Endothelial cell of umbilical vein (primary cell): ENCODE measurements around the gene ACP3. TPM values are rescaled to one million over a fixed set of nuclear protein-coding genes. Genes with fewer than 3 reads are reported as not detected.

Experiments
- BruUV-seq: library from RNA; stranded (reverse); fragments of 400-500 nt; replicated peaks from 2 replicates; lab custom pipeline; 2021; lab: Mats Ljungman, UMichigan
- CTCF ChIA-PET: fragments of 300-600, 350-600 bp; sonication (Branson Sonifier 250); formaldehyde crosslinking; loops from one replicate; lab custom pipeline; 2021; ENCODE audit warnings: antibody characterized with exemption, inconsistent platforms; lab: Charles Lee
- POLR2A ChIA-PET: fragments of 300-600, 350-600 bp; sonication (Branson Sonifier 250); formaldehyde crosslinking; loops from one replicate; lab custom pipeline; 2021; ENCODE audit warnings: antibody characterized with exemption, inconsistent platforms; lab: Charles Lee
- DNase-seq: peaks from one replicate; pipeline ENCODE4 v3.0.0-alpha.2; 2011; ENCODE audit warnings: low read depth, low spot score
- FAIRE-seq: peaks from 2 replicates; lab custom pipeline; 2011; peaks lifted over from hg19 to GRCh38; lab: Jason Lieb, UNC
- H2AFZ ChIP-seq: 2 replicates; pipeline ENCODE4 v1.6.0; 2012; ENCODE audit warnings: low read depth, low read length, control low read depth, inconsistent platforms
- H3K27ac ChIP-seq: 2 replicates; pipeline ENCODE4 v1.5.1; 2011; ENCODE audit warnings: low read depth, mild to moderate bottlenecking, control low read depth, low read length, moderate library complexity; ENCODE audit not compliant: insufficient read depth
- H3K27me3 ChIP-seq, 2 experiments: 2 replicates each; pipeline versions ENCODE4 v1.6.0 to v1.6.1; 2011; ENCODE audit warnings: low read length in 2 of 2, mixed read lengths in 1 of 2; ENCODE audit not compliant: control insufficient read depth in 2 of 2, insufficient read depth in 2 of 2
- H3K36me3 ChIP-seq, 2 experiments: 2 replicates in 1 of 2; 3 replicates in 1 of 2; pipeline ENCODE4 v1.5.1; 2011; ENCODE audit warnings: low read length in 2 of 2, mild to moderate bottlenecking in 1 of 2, moderate library complexity in 1 of 2; ENCODE audit not compliant: control insufficient read depth in 2 of 2, insufficient read depth in 2 of 2; ENCODE audit errors: extremely low read depth in 1 of 2
- H3K4me1 ChIP-seq: 3 replicates; pipeline ENCODE4 v1.5.1; 2011; ENCODE audit warnings: mild to moderate bottlenecking, low read length; ENCODE audit not compliant: control insufficient read depth, insufficient read depth; ENCODE audit errors: extremely low read depth
- H3K4me2 ChIP-seq: 2 replicates; pipeline ENCODE4 v1.6.1; 2011; ENCODE audit warnings: low read length, control low read depth, mixed read lengths; ENCODE audit not compliant: insufficient read depth
- H3K4me3 ChIP-seq, 3 experiments: fragments of 200-600 bp in 1 of 3; sonication (generic), shearing (Covaris generic) in 1 of 3; replicated peaks in 1 of 3; 2 replicates each; pipeline ENCODE4 v1.5.1; 2011 to 2016; ENCODE audit warnings: control low read depth in 3 of 3, low read length in 3 of 3, mild to moderate bottlenecking in 2 of 3, inconsistent platforms in 1 of 3, low read depth in 1 of 3, moderate library complexity in 1 of 3; ENCODE audit not compliant: insufficient read depth in 1 of 3
- H3K79me2 ChIP-seq: 2 replicates; pipeline ENCODE4 v1.6.0; 2012; ENCODE audit warnings: low read length, inconsistent platforms; ENCODE audit not compliant: control insufficient read depth, insufficient read depth
- H3K9ac ChIP-seq: replicated peaks from 2 replicates; pipeline ENCODE3; 2011; ENCODE audit warnings: low read length, control low read depth; ENCODE audit not compliant: insufficient read depth; ENCODE audit errors: extremely low read depth
- H3K9me1 ChIP-seq: replicated peaks from 3 replicates; pipeline ENCODE4 v1.6.0; 2011; ENCODE audit warnings: mild to moderate bottlenecking, low read length; ENCODE audit not compliant: control insufficient read depth, insufficient read depth; ENCODE audit errors: extremely low read depth
- H3K9me3 ChIP-seq: replicated peaks from 2 replicates; pipeline ENCODE4 v1.5.1; 2012; ENCODE audit warnings: low read length, inconsistent platforms; ENCODE audit not compliant: control insufficient read depth, insufficient read depth
- H4K20me1 ChIP-seq: replicated peaks from 2 replicates; pipeline ENCODE3; 2011; ENCODE audit warnings: mild to moderate bottlenecking, low read length; ENCODE audit not compliant: control insufficient read depth, insufficient read depth; ENCODE audit errors: extremely low read depth
- EZH2 ChIP-seq: IDR thresholded peaks from 2 replicates; pipeline ENCODE4 v1.6.1; 2012; ENCODE audit warnings: borderline replicate concordance, low read depth, mild to moderate bottlenecking, moderate library complexity, low read length, inconsistent platforms; ENCODE audit not compliant: severe bottlenecking
- FOS ChIP-seq: IDR thresholded peaks from 2 replicates; pipeline ENCODE4 v1.6.1; 2011; ENCODE audit warnings: mild to moderate bottlenecking, low read length, moderate library complexity, borderline replicate concordance; ENCODE audit not compliant: insufficient read depth
- JUN ChIP-seq: IDR thresholded peaks from 2 replicates; pipeline ENCODE4 v1.6.1; 2011; ENCODE audit warnings: borderline replicate concordance, low read depth; ENCODE audit not compliant: insufficient read length, insufficient read depth
- POLR2A ChIP-seq: IDR thresholded peaks from 2 replicates; pipeline ENCODE4 v1.6.1; 2012; ENCODE audit warnings: low read depth, mild to moderate bottlenecking, control low read depth, low read length
- POLR2AphosphoS5 ChIP-seq: IDR thresholded peaks from 2 replicates; pipeline ENCODE4 v1.6.1; 2012; ENCODE audit warnings: low read depth, mild to moderate bottlenecking, control low read depth, low read length, moderate library complexity; ENCODE audit not compliant: insufficient read depth
- dilution Hi-C: fragments of 300-500 bp; cut with MboI; formaldehyde crosslinking; loops from one replicate; pipeline ENCODE4 v1.15.0; 2019; ENCODE audit warnings: low sequenced_read_pairs; ENCODE audit not compliant: extremely low pct_ligation_motif_present
- intact Hi-C: fragments of 100-400 bp; cut with micrococcal nuclease; formaldehyde crosslinking; loops from one replicate; pipeline ENCODE4 v1.10.0; 2022
- polyA plus RNA-seq, 4 experiments: library from polyadenylated mRNA; depleted of rRNA in 3 of 4; stranded (reverse) in 3 of 4; unstranded in 1 of 4; fragments of >200 nt; gene quantifications; 2 replicates each; pipeline versions ENCODE4 v1.2.1 to v1.2.3, GENCODE V29; 2011 to 2012; ENCODE audit warnings: missing spikeins in 1 of 4
- total RNA-seq: library from RNA; stranded (reverse); gene quantifications from 2 replicates; pipeline ENCODE4 v1.2.3, GENCODE V29; 2021
- TF ChIP-seq, protein P1 (sequence below), 2 donors: IDR thresholded peaks; 1 replicate in 1 of 2; 2 replicates in 1 of 2; pipeline ENCODE4 v1.5.1; 2011; ENCODE audit warnings: low read length in 2 of 2, mild to moderate bottlenecking in 2 of 2, moderate library complexity in 2 of 2, control low read depth in 1 of 2, inconsistent platforms in 1 of 2, low read depth in 1 of 2; ENCODE audit not compliant: insufficient read depth in 1 of 2; ENCODE audit errors: extremely low read depth in 1 of 2
- TF ChIP-seq, protein P2 (sequence below): IDR thresholded peaks from 2 replicates; pipeline ENCODE4 v1.6.1; 2011; ENCODE audit not compliant: insufficient read depth, insufficient read length

ACP3 gene
- total and polyA plus RNA-seq, 2 donors (not counting 3 experiments of a cell fraction or from before 2014, with no cell fraction given): not detected

DNA sequence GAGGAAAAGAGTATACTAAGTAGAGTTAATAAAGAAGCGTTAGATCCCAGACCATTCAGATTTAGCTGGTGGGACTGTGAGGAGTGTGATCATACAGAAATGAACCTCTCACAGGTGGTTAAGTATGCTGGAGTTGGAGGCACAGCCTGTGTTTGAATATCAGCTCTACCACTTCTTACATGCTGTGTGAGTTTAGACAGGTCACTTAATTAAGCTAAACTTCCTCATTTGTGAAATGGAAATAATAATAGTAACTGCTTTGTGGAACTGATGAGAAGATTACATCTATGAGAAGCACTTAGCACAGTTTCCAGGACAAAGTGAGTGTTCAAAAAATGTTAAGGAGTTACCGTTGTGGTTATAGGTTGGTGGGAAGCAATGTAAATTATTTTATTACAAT is 8.4 kb downstream of the ACP3 start:
- ChIA-PET CTCF (interaction anchor here (2.6 kb wide), 1 partner anchor 14 kb away, joined by 8 read pairs; no protein-coding TSS in a partner anchor), POLR2A (no interaction called here)
- DNase-seq (no peak), FAIRE-seq (no peak)
- H2AFZ ChIP-seq: no peak overlapping the region
- H3K9me1 ChIP-seq: no peaks in the 10 kb centered on the region
- no peaks in the 10 kb centered on the region for H3K36me3 ChIP-seq
- no peak overlapping the region for H3K9ac ChIP-seq
- H3K4me2 ChIP-seq: no peak overlapping the region
- intact Hi-C loops: no loop called here
- H3K4me1 ChIP-seq: no peaks in the 10 kb centered on the region
- peaks cover 2 to 3% of the 10 kb centered on the region in 2 experiments for H3K27me3 ChIP-seq
- H3K9me3 ChIP-seq: no peaks in the 10 kb centered on the region
- no peaks in the 10 kb centered on the region for H4K20me1 ChIP-seq
- H3K79me2 ChIP-seq: no peaks in the 10 kb centered on the region
- H3K4me3 ChIP-seq: no peak overlapping the region
- no TSS peak for BruUV-seq
- dilution Hi-C loops: no loop called here
- H3K27ac ChIP-seq: no peak overlapping the region
- TF ChIP-seq EZH2: no peak
- TF ChIP-seq POLR2A: no peak
- TF ChIP-seq, protein P1, sequence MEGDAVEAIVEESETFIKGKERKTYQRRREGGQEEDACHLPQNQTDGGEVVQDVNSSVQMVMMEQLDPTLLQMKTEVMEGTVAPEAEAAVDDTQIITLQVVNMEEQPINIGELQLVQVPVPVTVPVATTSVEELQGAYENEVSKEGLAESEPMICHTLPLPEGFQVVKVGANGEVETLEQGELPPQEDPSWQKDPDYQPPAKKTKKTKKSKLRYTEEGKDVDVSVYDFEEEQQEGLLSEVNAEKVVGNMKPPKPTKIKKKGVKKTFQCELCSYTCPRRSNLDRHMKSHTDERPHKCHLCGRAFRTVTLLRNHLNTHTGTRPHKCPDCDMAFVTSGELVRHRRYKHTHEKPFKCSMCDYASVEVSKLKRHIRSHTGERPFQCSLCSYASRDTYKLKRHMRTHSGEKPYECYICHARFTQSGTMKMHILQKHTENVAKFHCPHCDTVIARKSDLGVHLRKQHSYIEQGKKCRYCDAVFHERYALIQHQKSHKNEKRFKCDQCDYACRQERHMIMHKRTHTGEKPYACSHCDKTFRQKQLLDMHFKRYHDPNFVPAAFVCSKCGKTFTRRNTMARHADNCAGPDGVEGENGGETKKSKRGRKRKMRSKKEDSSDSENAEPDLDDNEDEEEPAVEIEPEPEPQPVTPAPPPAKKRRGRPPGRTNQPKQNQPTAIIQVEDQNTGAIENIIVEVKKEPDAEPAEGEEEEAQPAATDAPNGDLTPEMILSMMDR (IDR thresholded peaks at IDR 0.05; ENCODE audit: extremely low read depth in 1 of 2, insufficient read depth in 1 of 2, low read depth in 1 of 2, low read length in 2 of 2): no peak
- no peak for TF ChIP-seq FOS
- no peak for TF ChIP-seq POLR2AphosphoS5
- TF ChIP-seq JUN: no peak
- TF ChIP-seq, protein P2, sequence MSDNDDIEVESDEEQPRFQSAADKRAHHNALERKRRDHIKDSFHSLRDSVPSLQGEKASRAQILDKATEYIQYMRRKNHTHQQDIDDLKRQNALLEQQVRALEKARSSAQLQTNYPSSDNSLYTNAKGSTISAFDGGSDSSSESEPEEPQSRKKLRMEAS: no peak
